Stimulated activated CD4-positive, alpha-beta T cell treated with anti-CD3 and anti-CD28 coated beads, Interleukin-4, amount 100 ng/mL, for 4 hours (primary cell): ENCODE measurements around the gene TOP3B.
"Not testable (repeated sequence)": the region's sequence is repeated elsewhere in the genome, so short reads cannot be mapped to it uniquely, and the experiment has no call there.

Experiments used
- DNase-seq, 2 experiments: peaks; one replicate each; pipeline ENCODE4 v3.0.0-alpha.2; 2020

The TOP3B gene

DNA sequence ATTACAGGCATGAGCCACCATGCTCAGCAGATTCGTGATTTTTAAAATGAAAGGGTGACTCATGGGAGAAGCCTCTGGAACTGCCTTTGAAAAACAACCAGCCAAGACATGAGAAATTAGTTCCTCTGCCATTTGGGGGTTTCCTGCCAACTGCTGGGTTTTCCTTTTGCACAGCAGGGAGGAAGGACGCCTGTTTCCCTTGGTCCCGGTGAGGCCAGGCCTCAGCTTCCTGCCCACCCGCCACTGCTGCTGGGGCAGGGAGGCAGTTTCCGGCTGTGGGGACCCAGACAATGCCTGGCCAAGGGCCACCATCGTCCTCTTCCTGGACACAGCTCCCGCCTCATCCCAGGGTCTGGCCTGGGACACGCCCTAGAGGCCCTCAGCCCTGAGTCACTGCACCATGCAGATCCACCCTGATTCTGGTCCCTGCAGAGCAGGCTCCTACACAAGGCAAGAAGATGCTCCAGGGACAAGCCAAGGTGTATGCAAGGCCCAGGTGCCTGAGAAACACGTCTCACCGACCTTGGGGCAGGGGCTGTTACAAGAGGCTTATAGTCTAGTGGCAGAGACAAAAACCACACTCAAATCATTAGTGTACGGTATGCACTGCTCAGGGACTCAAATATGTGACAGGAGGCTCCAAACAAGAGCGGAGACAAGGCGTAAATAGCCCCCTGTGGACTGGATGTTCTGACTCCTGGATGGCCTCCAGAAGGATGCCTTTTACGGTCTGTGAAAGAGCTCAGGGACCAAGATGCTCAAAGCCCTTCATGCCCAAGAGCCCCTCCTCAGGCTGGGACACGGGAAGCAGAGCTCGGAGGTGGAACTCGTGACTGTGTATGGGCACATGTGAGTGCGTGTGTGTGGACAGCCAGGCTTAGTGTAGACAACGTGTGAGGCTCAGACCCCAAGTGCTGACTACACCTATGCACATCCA, 39.9 kb downstream of the TOP3B start:
- peak in 1 of 2 experiments; percentile 13 for DNase-seq

DNA sequence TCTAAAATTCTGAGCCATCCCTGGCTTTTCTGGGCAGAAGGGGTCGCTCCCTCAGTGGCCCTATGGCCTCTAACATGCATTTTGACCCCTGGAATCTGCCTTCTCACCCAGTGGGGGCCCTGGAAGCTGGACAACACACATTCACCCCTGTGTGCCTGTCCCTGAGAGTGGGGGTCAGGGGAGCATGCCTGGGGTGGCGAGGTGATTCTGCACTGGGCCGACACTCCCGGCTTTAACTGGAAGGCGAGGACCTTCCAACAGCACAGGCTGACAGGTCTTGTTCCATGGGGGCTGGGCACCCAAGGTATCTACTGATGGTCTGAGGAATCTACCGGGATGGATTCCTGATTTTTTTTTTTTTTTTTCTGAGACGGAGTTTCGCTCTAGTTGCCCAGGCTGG, 40.7 kb downstream of the TOP3B start:
- no peak for DNase-seq

DNA sequence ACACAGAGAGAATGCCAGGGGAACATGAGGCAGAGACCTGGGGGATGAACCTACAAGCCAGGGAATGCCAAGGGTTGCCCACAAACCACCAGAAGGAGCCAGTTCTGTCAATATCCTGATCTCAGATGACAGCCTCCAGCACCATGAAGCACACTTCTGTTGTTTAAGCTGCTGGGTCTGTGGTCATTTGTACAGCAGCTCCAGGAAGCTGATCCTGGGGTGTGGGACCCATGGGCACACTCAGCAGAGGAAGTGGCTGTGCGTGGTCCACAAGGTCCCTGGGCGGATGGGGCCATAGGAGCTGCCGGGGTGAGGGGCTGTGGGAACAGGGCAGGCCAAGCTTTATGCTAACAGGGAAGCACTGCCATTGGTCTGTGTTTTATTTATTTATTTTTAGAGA, 42.1 kb downstream of the TOP3B start:
- no peak for DNase-seq

DNA sequence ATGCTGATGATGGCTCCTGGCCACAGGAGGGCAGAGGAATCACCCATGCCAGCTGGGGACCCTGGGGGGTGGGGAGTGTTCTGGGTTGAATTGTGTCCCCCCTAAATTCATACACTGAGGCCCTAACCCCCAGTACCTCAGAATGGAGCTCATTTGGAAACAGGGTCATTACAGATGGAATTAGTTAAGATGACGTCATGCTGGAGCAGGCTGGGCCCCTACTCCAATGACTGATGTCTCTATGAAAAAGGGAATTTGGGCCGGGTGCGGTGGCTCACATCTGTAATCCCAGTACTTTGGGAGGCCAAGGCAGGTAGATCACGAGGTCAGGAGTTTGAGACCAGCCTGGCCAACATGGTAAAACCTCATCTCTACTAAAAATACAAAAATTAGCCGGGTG, 42.7 kb downstream of the TOP3B start:
- DNase-seq = not testable (repeated sequence)

DNA sequence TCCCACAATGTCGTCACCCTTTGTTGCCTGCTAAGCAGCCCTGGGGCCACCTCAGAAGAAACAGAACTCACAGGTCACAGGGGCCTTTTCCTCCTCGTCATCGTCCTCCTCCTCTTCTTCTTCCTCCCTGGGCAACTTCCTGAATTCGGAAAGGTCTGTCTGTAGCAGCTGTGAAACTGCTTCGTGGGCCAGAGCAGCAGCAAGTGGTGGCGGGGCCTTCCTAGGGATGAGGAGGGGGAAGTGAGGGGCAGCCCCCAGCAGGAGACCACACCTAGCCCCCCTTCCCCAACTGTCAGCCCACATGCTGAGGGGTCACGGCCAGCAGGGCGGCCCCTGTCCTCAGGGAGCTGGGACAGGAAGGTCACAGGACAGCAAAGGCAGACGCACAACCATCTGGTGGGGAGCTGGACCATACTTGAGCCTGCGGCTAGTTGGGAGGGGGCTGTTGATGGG, 43.1 kb downstream of the TOP3B start:
- no peak for DNase-seq

DNA sequence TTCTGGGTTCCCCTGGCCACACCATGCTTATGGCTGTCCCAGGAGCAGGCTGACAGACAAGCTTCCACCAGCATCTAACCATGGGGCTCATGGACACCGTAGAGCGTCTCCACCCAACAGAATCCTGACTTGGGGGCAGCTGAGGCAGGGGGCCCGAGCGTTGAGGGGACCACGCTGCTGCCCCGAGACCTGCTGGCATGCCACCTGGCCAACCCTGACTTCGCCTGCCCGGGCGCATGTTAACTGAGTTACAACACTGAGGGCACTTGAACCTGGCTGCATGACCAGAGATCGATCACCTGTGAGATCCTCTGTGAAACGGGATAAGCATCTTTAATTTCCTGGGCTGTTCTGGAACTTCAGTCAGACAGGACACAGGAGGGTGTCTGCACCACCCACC, 43.7 kb downstream of the TOP3B start:
- DNase-seq = no peak

DNA sequence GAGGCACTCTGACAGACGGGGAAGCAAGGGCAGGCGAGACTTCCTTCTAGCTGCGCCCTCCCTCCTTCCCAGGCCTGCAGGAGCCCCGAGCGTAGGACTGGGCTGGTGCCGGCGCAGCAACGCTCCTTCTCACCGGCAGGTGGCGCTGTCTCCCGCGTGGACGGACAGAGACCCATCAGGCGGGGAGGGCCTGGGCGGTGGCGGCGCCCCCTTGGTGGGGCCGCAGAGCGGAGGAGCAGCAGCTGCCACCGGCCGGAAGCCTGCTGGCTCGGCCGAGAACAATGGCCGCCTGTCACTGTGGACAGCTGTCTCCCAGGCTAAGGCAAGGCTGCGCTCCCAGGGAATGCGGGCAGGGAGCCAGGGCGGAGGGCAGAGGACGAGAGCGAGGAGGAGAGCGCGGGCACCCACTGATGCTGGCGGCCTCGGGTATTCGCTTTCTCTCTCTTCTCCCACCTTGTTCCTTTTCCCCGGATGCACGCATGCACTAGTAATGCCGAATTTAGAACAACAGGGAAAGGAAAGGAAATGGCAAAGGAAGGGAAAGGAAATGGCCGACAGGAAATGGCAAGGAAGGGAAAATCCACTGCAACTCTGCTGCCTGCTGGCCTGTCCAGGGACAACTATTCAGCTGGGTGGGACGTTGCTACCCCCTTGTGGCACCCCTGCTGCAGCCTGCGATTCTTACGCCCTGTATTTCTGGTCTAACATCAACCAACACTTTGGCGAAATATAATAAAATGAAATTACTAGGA, 44.3 kb downstream of the TOP3B start:
- peak; percentile 82 to 92 for DNase-seq

DNA sequence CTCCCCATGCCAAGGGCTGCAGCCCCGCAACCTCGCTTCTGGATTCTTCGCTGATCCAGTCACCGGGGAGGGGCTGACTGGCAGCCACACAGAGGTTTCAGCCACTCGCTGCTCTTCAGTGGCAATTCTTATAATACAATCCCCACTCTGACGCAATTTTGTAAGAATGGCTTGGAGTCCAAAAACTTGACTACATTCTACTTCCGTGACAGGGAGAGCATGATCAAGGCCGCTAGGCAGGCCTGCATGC, 44.8 kb downstream of the TOP3B start:
- DNase-seq = no peak

DNA sequence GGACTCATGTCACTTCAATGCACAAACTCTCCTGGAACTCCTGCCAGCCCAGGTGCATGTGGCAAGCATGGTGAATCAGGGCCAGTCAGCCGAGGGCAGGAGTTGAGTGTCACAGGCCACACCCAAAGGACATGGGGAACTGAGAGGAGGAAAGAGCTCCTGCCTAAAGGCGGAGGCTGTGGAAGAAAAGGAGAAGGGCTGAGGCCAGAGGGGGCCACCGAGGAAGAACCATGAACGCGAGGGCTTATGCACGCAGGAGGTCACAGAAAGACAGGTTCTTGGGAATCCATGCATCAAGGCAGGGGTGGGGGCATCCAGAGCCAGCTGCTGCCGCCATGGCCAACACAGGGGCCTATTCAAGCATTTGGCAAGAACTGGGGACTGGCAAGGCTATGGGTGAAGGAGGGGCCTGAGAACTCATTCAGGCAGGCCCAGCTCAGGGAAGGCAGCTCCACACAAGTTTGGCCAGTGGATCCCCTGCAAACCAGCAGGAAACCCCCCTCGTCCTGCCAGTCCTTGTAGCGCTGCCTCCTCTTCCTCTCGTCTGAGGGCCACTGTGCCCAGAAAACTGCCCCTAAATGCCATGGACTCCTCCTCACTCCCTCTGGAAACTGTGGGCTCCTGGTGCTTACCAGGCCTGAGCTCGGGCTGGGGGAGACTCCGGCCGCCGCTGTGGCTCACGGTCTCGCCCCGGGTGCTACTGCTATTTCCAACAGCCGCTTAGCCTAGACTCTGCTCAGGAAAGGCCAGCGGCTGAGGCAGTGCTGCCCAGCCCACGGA, 45.4 kb downstream of the TOP3B start:
- no peak for DNase-seq

DNA sequence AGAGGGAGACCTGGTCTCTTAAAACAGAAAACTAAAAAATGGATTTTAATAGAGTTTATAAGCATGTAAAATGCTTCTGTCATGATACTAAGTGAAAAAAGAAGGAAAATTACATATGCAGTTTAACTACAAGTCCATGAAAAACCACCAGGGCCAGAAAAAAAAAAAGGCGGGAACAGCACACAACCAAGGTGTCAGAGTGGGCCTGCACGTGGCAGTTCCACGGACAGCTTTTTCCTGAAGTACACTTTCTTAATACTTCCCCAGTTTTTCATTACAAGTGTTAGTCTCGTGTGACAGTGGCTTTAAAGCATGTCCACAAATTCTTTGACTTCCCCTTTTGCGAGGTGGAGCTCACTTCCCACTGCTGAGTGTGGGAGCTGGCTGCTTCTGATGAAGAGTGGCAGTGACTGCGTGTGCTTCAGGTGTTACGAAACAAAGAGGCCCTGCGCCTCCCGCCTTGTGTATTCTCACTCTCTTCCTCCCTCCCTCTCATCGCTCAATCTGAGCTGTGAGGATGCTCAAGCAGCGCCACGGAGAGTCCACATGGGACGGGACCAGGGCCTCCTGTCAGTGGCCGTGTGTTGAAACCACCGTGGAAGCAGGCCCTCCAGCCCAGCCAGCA, 46.3 kb downstream of the TOP3B start:
- no peak for DNase-seq

DNA sequence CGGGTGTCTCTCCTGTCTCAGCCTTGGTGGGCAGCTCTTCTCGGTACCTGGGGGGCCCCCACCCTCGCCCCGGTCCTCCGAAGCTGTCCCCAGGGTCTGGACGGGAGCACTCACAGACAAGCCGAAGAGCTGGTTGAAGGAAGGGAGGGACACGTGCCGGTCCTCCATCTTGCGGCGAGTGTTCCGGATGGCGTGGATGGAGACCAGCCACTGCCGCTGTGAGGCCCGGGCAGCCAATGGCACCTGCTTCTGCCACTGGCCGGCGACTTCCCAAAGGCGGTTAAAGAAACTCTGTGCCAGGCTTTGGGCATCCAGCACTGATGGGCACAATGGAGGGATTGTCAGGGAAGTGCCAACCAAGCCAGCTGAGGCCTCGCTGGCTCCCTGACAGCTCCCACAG, 48.7 kb downstream of the TOP3B start:
- no peak for DNase-seq

DNA sequence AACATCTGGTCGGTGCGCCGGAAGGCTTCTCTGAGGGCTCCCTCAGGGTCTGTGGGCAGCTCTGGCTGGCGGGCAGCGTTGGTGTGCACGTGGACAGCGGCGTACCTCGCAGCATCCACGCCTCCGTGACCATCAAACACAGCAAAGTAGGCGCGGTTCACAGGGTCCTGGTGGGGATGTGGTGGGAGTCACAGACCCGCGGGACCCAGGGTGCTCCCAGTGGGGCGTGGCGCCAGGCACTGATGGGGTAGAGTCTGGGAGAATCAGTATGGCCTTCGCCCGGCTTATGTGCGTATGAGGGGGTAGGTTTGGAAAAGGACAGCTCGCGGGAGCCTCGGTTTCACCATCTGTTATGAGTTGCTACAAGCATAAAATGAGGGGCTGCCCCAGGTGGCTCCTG, 49.2 kb downstream of the TOP3B start:
- DNase-seq = no peak

DNA sequence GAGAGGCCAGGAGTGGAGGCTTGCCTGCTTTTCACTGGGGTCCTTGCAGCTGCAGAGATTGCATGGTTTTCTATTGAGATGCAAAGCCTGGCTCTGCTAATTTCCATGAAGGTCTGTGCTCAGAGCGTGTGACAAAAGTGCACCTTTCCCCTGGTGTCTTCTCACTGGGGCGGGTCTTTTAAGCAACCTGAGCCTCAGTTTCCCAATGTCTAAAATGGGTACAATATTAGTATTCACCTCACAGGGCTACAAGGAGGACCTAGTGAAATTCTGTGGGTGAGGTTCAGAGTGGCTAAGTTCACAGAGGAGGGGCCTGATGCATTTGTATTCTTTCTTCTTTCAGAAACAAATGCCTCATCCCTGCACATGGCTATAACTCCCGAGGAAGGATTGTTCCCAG, 50.2 kb downstream of the TOP3B start:
- DNase-seq = no peak

DNA sequence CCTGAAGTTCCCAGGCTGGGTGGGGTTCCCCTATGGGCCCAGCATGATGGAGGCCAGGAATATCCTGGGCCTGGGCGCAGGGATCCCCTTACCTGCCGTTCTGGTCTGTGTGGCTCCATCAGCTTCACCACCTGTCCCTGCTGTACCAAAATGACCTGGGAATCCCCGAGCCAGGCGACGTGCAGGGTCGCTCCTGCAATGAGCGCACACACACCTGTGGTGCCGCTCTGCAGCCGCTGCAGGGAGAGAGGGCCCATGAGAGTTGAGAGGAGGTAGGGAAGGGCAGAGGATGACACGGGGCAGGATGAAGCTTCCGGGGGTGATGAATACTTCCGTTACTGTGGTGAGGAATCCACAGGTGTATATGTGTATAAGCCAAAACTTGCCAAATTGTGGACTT, 51.5 kb downstream of the TOP3B start:
- DNase-seq = no peak

DNA sequence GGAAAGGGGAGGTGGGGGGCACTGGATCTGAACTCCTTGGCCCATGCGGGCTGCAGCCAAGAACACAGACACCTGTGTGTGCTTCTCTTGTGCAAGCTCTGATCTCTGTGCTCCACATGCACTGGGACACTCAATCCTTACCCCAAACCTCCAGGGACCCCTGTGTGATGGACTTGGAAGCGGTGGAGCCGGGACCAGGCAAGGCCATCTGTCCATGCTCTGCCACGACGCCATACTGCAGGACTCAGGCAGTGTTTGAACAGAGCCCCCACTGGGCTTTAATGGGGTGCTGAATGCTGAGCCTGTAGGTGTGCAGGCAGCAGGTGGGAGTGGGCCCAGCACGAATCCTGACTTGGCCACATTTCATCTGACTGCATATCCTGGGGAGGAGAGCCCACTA, 53.3 kb downstream of the TOP3B start:
- DNase-seq = no peak

DNA sequence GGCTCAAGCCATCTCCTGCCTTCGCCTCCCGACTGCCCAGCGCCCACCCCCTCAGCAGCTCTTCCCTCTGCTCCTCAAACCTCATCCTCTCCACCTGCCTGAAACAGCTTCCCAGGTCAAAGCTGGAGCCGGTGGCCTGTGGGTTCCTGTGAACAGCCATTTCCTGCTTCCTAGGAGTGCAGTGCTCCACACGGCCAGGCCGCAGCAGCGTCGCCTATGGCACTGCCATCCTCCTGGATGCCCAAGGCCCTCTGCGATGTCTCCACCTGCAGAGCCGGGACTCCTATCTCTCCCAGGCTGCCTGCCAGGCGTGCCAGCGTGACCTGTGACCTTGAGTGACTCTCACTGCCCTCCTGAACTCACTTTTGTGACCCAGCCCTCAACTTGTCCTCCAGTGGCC, 54.5 kb downstream of the TOP3B start:
- no peak for DNase-seq

DNA sequence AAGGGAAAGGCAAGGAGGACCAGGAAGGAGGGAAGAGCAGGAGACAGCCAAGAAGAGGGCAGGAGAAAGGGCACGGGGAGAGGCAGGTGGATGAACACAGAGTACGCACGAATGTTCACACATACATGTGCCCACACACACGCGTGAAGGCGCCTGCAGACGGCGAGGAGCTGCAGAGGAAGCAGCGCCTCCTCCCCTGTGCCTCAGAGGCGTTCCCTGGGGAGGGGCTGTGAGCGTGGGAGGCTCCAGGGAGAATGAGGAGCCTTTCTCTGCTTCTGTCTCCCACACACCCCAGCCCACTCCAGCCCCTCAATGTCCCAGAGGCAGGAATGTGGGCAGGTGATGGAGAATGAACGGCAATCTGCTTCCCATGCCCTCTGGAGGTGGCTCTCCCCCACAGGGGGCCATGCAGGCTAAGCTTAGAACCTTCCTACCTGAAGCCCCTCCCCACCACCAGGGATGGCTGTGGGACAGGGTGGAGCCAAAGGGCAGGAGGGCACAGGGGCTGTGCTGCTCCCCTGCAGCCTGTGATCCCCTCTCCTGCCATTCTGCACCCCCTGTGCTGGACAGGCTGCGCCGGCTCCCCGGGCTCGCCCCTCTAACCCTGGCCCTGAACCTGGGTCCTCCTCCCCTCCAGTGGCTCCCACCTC, 55.3 kb downstream of the TOP3B start:
- no peak for DNase-seq

DNA sequence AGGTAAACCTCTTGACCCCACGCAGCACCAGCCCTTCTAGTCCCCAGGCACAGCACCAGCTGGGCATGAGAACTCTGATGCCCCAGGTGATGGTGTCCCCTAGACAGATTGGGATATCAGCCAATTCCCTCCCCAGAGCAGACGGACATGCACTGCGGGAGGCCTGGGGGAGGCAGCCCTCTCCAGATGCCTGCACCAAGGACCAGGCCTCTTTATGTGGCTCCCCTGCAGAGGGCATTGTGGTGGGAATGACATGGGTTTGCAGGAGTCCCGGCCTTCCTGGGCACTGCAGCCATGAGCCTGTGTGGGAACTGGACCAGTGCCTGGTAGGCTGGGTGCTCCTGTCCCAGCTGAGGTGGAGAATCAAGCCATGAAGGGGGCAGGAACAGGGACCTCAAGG, 55.9 kb downstream of the TOP3B start:
- no peak for DNase-seq

DNA sequence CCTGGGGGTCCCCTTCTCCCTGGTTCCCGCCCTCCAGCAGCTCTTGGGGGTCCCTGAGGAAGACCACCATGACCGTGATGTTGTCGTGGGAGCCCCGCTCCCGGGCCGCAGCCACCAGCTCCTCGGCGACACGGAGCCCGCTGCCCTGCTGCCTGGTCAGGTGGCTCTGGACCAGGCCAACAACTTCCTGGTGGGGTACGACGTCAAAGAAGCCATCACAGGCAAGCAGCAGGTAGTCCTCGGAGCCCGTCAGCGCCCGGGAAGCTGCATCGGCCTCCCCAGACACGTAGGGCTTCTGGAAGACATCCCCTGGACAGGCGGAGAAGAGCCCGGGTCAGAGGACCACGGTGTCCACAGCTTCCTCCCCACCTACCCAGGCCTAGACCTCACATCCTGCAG, 59.4 kb downstream of the TOP3B start:
- DNase-seq = no peak

DNA sequence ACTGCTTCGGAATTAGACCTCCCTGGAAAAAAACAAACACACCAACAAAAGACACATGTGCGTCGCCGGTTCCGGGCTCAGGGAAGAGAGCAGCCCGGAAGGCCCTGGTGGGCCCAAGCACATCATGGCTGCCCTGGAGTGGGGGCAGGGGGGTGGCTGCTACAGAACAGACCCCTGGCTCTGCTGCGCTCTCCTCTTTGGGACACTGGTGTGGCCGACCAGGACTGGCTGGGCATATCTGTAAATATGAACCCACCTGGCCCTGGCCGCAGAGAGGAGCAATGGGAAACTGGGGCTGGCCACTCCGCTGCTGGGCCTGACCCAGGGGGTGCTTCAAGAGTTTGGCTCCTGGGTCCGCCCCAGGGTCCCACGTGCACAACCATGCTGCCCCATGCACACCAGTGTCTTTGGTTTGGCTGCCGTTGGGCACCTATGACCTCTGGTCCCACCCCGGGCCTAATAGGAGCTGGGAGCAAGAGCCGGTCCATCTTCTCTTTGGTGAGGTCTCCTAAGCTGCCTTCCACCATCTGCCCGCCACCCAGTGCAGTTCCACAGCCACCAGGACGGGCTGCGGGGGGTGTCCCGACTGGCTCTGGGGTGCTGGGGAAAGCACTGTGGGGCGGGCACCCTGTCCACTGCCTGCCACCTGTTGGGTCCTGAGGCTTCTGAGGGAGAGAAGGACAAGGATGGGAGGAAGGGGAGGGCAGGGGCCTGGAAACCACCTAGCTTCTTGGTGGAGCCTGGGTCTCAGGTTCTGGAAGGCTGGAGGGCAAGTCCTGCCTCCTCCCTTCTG, 60.0 kb downstream of the TOP3B start:
- no peak for DNase-seq

DNA sequence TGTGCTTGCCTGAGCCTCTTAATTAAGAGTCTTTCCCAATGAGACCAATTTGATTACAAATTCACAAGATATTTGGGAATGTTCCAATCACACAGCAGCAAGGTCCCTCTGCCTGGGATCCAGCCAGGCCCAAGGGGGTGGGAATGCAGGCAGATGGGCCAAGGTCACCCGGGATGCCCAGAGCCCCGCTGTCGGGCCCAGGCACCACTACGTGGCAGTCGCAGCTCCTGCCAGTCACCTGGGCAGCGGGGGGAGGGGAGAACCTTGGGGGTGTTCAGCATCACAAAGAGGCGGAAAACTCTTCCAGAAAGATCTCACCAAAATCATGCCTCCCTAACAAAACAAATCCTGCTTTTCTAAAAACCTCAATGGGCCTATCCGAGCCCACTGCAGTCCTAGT, 60.9 kb downstream of the TOP3B start:
- no peak for DNase-seq

DNA sequence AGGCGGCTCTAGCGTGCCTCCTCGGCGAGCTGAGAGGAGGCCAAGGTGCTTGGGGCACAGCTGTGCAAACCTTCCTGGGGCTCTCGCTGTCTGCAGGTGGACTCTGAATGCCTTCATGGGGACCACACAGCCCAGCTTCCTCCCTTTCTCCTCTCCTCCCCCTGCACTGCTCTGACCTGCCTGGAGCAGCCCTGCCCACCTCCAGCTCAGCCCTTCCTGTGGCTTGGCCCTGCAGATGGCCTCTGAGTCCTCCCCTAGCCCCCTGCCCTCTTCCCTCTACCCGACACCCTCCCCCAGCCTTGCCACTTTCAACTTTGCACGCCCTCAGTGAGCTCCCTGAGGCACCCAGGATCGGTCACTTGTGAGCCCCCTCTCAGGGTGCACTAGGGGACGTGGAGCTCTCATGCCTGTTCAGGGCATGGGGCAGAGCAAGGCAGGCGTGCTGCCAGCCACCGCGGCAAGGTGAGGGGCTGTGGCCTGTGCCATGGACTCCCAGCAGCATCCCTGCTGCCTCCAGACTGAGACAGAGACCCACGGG, 61.3 kb downstream of the TOP3B start:
- no peak for DNase-seq
